ENCODE data around the gene MSL2. TPM values are rescaled to one million over a fixed set of nuclear protein-coding genes. Genes with fewer than 3 reads are reported as not detected.

The MSL2 gene
- total RNA-seq, 2 experiments from 2014 or later = 27.1 to 55.6 TPM

DNA sequence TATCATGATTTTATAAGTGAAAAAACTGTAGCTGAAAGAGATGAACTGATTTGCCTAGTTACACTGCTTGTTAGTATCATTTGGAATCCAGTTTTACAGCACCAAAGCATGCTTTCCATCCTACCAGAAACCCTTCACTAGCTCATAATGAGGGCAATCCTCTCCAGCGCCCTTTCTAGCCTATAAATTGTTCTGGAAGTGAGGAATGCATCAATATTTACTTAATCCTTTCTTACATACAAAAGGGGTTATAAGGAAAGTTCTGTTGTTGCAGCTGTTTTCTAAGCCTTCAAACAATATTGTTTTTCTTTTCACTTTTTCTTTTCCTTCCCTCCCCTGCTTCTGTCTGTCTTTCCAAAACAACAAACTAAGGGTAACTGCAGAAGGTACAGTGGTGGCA, 43.0 kb upstream of the MSL2 start:
- POLR2A ChIA-PET = interaction anchor here (1.6 to 2.4 kb wide), 2 partner anchors 8 to 10 kb away, joined by 9 to 13 read pairs; partner anchors contain the start of gene PCCB
- Histone ChIP-seq H4K20me1 (ENCODE audit: insufficient read depth, low read length) (no peaks in the 10 kb centered on the region), H3K9me2 (ENCODE audit: insufficient read depth, low read length) (no peaks in the 10 kb centered on the region), H3K27ac (ENCODE audit: low read depth, low read length, poor library complexity, severe bottlenecking) (no peak overlapping the region), H3K4me1 (ENCODE audit: insufficient read depth, low read length, poor library complexity, severe bottlenecking) (no peaks in the 10 kb centered on the region), H3K4me3 (ENCODE audit: low read depth, low read length, poor library complexity, severe bottlenecking) (no peak overlapping the region), H2AFZ (ENCODE audit: low read length) (no peak overlapping the region), H3K9me3 (ENCODE audit: low read length) (no peaks in the 10 kb centered on the region), H3K4me2 (ENCODE audit: low read length) (no peak overlapping the region), H3K79me2 (ENCODE audit: insufficient read depth, low read depth, low read length) (no peaks in the 10 kb centered on the region), H3K36me3 (ENCODE audit: insufficient read depth, low read length) (no peaks in the 10 kb centered on the region)
- CTCF ChIA-PET (ENCODE audit: unreplicated experiment) = no interaction called here
- DNase-seq (ENCODE audit: low spot score) = no peak
- BruUV-seq (replicated peaks) = no TSS peak
- TF ChIP-seq, protein P1, sequence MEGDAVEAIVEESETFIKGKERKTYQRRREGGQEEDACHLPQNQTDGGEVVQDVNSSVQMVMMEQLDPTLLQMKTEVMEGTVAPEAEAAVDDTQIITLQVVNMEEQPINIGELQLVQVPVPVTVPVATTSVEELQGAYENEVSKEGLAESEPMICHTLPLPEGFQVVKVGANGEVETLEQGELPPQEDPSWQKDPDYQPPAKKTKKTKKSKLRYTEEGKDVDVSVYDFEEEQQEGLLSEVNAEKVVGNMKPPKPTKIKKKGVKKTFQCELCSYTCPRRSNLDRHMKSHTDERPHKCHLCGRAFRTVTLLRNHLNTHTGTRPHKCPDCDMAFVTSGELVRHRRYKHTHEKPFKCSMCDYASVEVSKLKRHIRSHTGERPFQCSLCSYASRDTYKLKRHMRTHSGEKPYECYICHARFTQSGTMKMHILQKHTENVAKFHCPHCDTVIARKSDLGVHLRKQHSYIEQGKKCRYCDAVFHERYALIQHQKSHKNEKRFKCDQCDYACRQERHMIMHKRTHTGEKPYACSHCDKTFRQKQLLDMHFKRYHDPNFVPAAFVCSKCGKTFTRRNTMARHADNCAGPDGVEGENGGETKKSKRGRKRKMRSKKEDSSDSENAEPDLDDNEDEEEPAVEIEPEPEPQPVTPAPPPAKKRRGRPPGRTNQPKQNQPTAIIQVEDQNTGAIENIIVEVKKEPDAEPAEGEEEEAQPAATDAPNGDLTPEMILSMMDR (conservative IDR thresholded peaks at IDR 0.05; ENCODE audit: low read length) = no peak
- no peak for TF ChIP-seq EZH2phosphoT487 (IDR thresholded peaks at IDR 0.05; ENCODE audit: borderline replicate concordance, low read depth, low read length)
- intact Hi-C loops (cut with micrococcal nuclease; ENCODE audit: unreplicated experiment) = no loop called here

DNA sequence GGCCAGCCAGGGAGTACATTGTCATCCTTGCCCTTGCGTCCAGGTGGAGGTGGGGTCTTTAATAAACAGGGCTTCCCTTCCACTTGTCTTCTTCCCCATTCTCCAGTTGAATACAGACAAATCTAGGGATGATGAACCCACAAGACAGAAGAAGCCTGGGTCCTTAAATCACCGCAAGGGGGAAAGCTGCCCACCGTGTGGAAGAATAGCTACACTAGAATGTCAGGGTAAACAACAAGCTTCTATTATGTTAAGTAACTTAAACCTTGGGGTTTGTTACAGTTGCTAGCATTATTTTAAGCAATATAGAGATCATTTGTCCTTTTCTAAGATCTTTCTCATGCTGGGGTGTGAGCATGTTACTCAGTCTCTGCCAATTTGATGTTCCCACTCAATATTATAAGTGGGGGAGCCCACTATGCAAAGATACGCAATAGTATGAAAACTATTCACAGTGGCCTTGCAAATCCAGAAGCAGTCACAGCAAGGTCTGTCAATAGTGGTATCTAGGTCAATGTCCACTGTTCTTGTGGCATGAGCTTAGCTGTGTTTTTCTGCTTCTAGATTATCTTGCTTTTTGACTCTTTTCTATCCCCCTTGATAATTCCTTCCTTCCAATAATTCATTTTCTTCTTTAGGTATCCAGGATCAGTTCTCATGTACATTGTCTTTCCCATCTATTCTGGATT, 42.0 kb upstream of the MSL2 start:
- Histone ChIP-seq H4K20me1 (ENCODE audit: insufficient read depth, low read length) (no peaks in the 10 kb centered on the region), H3K4me3 (ENCODE audit: low read depth, low read length, poor library complexity, severe bottlenecking) (no peak overlapping the region), H3K36me3 (ENCODE audit: insufficient read depth, low read length) (no peaks in the 10 kb centered on the region), H3K27ac (ENCODE audit: low read depth, low read length, poor library complexity, severe bottlenecking) (no peak overlapping the region), H2AFZ (ENCODE audit: low read length) (no peak overlapping the region), H3K4me1 (ENCODE audit: insufficient read depth, low read length, poor library complexity, severe bottlenecking) (no peaks in the 10 kb centered on the region), H3K4me2 (ENCODE audit: low read length) (no peak overlapping the region), H3K79me2 (ENCODE audit: insufficient read depth, low read depth, low read length) (no peaks in the 10 kb centered on the region), H3K9me2 (ENCODE audit: insufficient read depth, low read length) (no peaks in the 10 kb centered on the region), H3K9me3 (ENCODE audit: low read length) (no peaks in the 10 kb centered on the region)
- CTCF ChIA-PET (ENCODE audit: unreplicated experiment) = no interaction called here
- TF ChIP-seq, protein P1 (conservative IDR thresholded peaks at IDR 0.05; ENCODE audit: low read length) = no peak
- no peak for TF ChIP-seq EZH2phosphoT487 (IDR thresholded peaks at IDR 0.05; ENCODE audit: borderline replicate concordance, low read depth, low read length)
- no peak for DNase-seq (ENCODE audit: low spot score)
- POLR2A ChIA-PET = interaction anchor here (0.6 to 1.6 kb wide), 2 partner anchors 9 to 41 kb away, joined by 5 to 9 read pairs; no protein-coding TSS in a partner anchor
- no TSS peak for BruUV-seq (replicated peaks)
- intact Hi-C loops (cut with micrococcal nuclease; ENCODE audit: unreplicated experiment) = no loop called here

DNA sequence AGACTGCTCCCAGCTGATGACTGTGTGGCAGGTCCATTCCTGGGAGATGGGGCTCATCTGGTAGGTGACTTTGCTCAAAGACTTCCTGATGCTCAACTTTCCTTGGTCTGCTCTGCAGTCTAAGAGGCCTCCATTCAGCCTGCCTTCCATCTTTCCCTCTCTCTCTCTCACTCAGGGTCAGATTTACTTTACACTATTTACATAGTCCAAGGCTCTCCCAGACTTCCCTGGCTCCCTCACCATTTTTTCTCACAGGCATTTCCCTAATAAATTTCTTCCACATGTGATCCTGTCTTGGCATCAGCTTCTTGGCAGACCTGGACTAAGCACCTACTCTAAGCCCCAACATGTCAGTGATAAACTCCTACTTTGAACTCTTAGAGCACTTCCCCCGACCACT, 41.0 kb upstream of the MSL2 start:
- BruUV-seq (replicated peaks) = no TSS peak
- no peaks in the 10 kb centered on the region for H3K4me1 ChIP-seq (ENCODE audit: insufficient read depth, low read length, poor library complexity, severe bottlenecking)
- ChIA-PET CTCF (ENCODE audit: unreplicated experiment) (no interaction called here), POLR2A (no interaction called here)
- intact Hi-C loops (cut with micrococcal nuclease; ENCODE audit: unreplicated experiment) = no loop called here
- DNase-seq (ENCODE audit: low spot score) = no peak
- H3K4me2 ChIP-seq (ENCODE audit: low read length) = no peak overlapping the region
- H3K9me2 ChIP-seq (ENCODE audit: insufficient read depth, low read length) = no peaks in the 10 kb centered on the region
- no peak overlapping the region for H3K27ac ChIP-seq (ENCODE audit: low read depth, low read length, poor library complexity, severe bottlenecking)
- no peak overlapping the region for H3K4me3 ChIP-seq (ENCODE audit: low read depth, low read length, poor library complexity, severe bottlenecking)
- no peak overlapping the region for H2AFZ ChIP-seq (ENCODE audit: low read length)
- no peak for TF ChIP-seq EZH2phosphoT487 (IDR thresholded peaks at IDR 0.05; ENCODE audit: borderline replicate concordance, low read depth, low read length)
- TF ChIP-seq, protein P1 (conservative IDR thresholded peaks at IDR 0.05; ENCODE audit: low read length) = no peak
- H4K20me1 ChIP-seq (ENCODE audit: insufficient read depth, low read length) = no peaks in the 10 kb centered on the region
- H3K36me3 ChIP-seq (ENCODE audit: insufficient read depth, low read length) = no peaks in the 10 kb centered on the region
- H3K9me3 ChIP-seq (ENCODE audit: low read length) = no peaks in the 10 kb centered on the region
- no peaks in the 10 kb centered on the region for H3K79me2 ChIP-seq (ENCODE audit: insufficient read depth, low read depth, low read length)

Data from OCI-LY7 (cell line).